HG03571 (cell line): Measurements from ENCODE around the gene TMEM79.
A peak's percentile ranks its signal among the peaks of the same experiment; 100 is the strongest.

Experiments
- ATAC-seq: cut with Tn5 transposase; IDR thresholded peaks from one replicate; pipeline ENCODE4 v1.9.1; 2021; ENCODE audit not compliant: unreplicated experiment

The TMEM79 gene

DNA sequence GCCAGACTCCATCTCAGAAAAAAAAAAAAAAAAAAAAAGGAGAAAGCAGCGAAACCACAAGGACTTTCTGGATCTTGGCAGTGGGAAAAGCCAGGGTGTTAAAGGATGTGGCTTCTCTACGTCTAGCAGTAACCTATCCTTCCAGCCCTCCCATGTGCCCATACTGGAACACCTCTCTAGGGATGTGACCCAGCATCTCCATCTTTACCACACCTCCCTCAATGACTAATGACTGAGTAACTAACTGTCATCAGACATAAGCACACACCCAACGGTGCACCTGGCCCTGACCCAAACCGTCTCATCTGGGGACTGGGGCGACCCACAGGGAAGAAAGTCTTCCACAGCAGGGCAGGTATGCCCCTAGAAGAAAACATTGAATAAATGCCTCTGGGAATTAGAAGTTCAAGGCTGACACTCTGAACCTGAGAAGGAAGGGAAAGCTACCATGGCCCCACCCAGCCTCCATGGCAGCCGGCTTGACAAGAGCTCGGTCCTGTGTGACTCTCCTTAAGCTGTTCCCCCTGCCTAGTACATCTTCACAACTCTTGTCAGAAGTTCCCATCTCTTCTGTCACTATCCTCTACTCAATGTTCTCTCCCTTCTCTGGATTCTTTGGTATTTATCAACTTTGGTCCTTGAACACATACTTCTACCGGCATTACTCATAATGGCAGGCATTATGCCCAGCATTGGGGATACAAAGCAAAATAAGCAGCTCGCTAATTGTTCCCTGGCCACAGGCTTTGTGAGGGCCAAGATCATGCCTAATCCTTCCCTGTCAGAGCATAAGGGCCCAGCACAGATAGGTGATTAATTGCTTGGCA is 21.5 kb upstream of the TMEM79 start:
- ATAC-seq = no peak

- no peak for ATAC-seq
These were observed 20.9 kb upstream of the TMEM79 start for GRCh38 chr1:156263288-156263655.

- no peak for ATAC-seq
These were observed 18.1 kb upstream of the TMEM79 start for GRCh38 chr1:156266051-156266450.

- ATAC-seq = no peak
These were observed 15.8 kb upstream of the TMEM79 start for GRCh38 chr1:156268336-156268735.

GRCh38 chr1:156270314-156270713 is 13.8 kb upstream of the TMEM79 start:
- no peak for ATAC-seq

DNA sequence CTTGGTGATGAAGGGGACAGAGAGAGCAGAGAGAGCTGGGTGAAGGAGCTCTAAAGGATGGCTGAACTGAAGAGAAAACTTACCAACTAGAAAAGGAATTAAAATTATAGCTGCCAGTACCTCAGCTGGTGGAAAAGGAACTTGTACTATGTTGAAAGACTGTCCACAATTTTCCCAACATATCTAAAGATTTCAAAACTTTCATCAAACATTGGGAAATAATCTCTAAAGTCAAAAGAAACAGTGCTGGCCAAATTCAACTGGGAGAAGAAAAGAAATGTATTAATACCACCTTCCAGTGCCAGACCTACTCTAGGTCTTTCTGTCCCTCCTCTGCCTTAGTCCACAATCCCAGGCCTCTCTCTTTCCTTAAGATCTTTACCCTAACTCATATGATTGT is 7.6 kb upstream of the TMEM79 start:
- ATAC-seq = no peak

DNA sequence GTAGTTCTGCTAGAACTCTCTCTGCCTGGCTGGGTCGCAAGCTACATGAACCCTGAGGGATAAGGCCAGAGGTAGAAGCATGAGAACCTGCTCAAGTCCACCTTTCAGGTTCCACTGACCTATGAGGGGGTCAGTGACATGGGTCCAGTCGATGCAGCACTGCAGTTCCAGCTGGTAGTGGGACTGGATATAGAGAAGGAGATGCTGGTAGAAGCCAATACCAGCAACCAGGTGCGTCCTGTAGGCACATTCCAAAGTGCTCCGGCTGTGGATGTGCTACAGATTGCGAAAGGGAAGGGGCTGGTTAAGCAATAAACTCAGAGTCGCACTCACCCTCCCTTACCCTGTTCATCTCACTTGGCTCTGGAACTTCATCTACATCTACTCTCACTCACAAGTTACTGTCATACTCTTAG is 7.2 kb upstream of the TMEM79 start:
- no peak for ATAC-seq

GRCh38 chr1:156279837-156280236 is 4.3 kb upstream of the TMEM79 start:
- ATAC-seq = no peak

DNA sequence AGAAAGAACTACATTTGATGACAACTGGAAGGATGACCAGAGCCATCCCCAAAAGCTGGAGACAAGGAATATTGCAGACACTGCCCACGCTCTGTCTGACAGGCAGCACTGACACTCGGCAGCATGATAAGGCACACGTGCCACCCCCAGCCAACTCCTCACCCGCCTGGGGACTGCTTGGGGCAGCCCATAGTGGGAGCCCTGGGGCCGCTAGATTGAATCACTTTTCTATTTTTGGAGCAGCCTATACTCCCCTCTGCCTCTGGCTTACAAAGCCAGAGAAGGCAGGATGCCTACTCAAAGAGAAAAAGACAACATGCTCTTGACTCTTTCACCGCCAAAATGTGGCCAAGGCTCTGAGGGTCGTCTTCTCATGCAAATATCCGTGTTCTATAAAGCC is 2.8 kb upstream of the TMEM79 start:
- no peak for ATAC-seq

DNA sequence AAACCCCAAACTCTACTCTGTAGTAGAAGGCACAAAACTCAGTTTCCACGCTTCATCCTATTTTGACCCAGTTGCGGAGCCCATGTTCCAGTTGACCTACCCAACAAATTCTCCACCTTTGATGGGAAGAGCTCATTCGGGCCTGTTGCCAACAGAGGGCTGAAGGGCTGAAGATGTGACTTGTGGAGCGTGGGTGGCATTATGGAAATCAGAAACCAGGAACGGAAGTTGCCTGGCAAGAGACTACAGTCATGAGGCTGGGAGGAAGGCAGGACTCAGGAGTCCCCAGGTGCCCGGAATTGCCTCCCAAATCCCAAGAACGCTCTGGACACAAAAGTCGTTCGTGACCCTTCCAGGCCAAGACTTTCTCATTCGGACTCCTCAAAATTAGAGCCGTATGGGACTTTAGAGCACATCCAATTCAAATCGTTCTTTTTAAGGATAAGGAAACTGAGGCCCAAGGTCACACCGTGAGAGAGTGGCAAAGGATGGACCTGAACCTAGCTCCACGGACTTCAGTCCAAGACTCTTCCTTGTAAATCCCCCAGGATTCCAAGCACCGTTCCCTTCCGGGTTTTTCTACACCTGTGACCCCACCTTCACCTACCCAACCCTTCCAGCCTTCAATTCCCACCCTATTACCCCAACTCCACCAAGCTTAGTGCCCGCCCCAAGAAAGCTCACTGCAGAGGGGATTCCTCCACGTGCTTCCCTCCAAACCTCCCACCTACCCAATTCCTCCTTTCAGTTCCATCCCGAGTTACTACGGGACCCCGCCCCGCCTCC is 2.2 kb upstream of the TMEM79 start:
- no peak for ATAC-seq

GRCh38 chr1:156282479-156283222 is 1.5 kb upstream of the TMEM79 start, which contains the start of gene SMG5:
Gene SMG5, minus strand, starts transcription at chr1:156282825. Its CDS starts 145 bp downstream, at chr1:156282680.
- peak; percentile 79 for ATAC-seq

DNA sequence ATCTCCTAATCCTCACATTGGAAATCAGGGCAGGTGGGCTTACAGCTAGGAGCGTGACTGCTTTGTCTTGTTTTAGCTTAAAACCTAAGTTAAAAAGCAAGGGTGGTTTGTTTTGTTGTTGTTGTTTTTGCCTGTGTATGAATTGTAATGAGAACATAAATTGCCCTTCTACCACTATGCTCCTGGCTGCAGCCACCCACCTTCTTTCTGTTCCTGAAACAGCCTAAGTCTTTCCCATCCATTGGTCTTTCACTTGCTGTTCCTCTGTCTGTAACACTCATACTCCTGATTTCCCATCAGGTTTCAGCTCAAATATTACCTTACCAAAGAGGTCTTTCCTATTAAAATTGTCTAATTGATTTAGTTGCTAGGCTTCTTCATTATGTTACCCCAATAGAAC is 604 bp upstream of the TMEM79 start:
- ATAC-seq = no peak

DNA sequence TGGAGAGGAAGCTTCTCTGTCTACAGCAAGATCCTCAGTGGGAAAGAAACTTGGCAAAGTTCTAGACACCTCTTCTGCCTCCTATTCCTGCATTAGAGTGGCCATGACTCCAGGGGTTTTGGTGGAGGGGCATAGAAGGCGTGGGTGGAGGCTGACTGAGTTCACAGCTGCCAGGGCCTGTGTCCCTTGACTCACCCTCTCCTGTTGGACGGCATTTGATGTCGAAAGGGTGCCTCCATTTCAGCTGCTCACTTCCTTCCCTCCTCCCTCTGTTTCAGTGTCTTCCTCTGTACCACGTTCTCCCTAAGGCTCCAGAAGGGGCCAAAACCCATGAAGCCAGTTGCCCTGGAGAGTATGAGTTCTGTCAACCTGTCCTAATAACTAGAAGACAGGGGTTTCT is 632 bp downstream of the TMEM79 start:
- no peak for ATAC-seq

DNA sequence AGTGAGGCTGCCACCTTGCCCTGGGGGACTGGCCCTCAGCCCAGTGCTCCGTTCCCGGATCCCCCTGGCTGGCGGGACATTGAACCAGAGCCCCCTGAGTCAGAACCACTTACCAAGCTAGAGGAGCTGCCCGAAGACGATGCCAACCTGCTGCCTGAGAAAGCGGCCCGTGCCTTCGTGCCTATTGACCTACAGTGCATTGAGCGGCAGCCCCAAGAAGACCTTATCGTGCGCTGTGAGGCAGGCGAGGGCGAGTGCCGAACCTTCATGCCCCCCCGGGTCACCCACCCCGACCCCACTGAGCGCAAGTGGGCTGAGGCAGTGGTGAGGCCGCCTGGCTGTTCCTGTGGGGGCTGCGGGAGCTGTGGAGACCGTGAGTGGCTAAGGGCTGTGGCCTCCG is 1.3 kb downstream of the TMEM79 start:
- no peak for ATAC-seq

DNA sequence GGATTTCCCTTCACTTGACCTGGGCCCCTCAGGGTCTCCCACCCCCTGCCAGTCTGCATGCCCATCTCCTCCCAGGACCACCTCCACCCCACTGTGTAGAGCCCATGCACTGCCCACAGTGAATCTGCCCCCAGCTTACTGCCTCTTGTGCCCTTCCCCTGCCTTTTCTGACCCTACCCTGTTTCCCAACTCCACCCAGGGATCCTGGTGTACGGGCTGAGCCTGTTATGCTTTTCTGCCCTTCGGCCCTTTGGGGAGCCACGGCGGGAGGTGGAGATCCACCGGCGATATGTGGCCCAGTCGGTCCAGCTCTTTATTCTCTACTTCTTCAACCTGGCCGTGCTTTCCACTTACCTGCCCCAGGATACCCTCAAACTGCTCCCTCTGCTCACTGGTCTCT is 1.9 kb downstream of the TMEM79 start:
- no peak for ATAC-seq

GRCh38 chr1:156289857-156290256 is 5.7 kb downstream of the TMEM79 start:
- no peak for ATAC-seq

GRCh38 chr1:156291226-156292061 is 7.3 kb downstream of the TMEM79 start:
- ATAC-seq = no peak

DNA sequence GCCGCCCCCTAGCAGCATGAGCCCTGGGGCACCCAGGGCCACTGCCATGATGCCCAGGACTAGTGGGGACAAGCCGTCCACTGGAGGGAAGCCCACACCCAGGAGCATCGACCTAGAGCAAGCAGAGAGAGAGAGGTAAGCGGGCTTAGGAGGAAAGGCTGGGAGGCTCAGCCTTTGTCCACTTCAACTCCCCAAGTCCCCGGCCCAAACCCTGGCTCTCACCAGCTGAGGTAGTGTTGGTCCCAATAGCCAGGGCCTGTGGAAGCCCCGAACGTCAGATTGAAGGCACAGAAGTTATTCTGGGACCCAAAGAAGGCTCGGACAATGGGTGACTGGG is 8.9 kb downstream of the TMEM79 start:
- ATAC-seq = no peak

- ATAC-seq = no peak
These were observed 9.8 kb downstream of the TMEM79 start for GRCh38 chr1:156293895-156294294.

GRCh38 chr1:156295391-156295947 is 11.3 kb downstream of the TMEM79 start, which contains the start of gene GLMP:
Gene GLMP, minus strand, starts transcription at chr1:156295679. Its CDS starts 34 bp downstream, at chr1:156295645.
- no peak for ATAC-seq
